DMS53 treated with DMSO at 0.1 percent for 48 hours (cell line): ENCODE results near the gene C17orf107.

Experiments used
- DNase-seq: peaks from one replicate; lab custom pipeline; 2025; ENCODE audit not compliant: unreplicated experiment; lab: John Stamatoyannopoulos, UW

Gene C17orf107

DNA sequence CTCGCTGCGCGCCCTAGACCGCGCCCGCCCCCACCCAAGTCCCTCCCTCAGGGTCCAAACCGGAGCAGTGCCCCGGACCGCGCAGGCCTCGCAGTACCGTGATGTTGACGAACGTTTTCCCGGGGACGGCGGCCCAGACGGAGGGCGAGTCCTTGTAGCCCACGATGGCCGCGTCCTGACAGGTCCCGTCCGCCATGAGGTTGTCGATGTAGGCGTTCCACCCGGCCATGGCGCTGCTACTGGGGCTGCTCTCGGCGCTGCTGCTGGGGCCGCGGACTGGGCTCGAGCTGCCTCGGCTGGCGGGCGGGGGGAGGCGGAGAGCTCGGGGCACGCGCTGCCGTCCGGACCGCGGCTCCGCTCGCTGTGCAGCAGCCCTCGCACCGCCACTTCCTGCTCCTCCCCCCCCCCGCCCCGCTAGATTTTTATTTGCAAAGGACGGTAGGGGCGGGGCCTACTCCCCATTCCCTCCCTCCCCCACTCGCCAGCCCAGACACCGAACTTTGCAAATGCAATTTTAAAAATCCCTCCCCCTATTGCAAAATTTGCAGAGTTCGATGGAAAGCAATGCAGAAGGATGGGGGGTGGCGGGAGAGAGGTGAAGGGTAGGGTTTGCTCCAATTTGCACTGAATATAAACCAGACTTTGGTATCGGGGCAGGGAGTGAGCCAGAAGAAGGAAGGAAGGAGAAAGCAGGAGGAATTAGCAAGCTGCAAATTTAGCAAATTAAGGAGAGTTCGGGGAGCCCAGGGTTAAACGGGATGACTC is 49.0 kb downstream of the C17orf107 start, which contains the start of gene PFN1:
Gene PFN1, minus strand, starts transcription at position 365 of the 765 bp plus-strand sequence. Its CDS starts 136 bp downstream, at position 229.
- DNase-seq = peak; percentile 70

DNA sequence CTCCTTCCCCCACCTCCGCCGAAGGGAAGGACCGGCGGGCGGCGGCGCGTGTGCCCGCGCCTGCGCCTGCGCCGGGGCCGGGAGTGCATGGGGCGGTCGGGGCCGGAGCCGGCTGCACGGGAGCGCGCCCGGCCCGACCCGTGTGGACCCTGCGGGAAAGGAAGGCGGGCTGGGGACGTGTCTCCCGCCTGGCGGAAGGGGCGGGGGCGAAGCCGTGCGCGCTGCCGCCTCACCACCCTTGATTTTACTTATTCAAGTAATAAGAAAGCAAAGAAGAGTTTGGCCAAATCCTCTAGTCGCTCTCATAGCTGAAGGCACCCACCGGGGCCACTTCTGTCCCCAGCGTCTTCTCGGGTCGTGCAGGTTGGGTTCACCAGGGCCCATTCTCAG is 49.6 kb downstream of the C17orf107 start:
- peak; percentile 79 for DNase-seq

DNA sequence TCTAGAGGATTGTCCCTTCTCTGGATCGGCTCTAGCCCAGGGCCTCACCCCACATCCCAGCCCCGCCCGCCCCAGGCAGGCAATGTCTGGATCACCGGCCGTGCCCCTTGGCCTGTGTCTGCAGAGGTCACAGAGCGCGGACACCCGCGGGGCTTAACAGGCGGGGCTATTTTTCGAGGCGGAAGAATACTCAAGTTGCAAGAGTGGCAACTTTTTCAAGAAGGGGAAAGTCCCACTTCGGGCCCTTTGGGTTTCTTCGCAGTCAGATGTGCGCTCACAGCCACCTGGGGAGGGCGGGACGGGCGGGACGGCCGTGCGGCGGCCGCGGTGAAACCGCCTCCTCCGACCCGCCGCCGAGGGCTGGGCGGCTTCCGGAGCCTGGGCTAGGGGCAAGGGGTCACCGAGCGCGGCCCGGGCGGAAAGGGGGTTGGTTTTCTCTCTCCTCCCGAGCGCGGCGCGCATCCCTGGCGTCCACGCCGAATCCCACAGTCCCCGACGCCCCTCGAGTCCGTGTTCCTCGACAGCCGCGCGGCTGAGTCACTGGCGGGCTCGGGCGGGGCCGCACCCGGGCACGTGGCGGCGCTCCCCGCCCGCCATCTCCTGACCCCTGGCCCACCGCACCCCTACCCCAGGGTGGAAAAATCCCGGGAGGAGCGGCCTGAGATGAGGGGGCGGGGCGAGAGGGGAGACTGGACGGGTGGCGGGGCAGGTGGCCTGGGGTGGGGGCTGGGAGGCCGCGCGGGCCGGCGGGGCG is 50.2 kb downstream of the C17orf107 start:
- peak; percentile 45 for DNase-seq

DNA sequence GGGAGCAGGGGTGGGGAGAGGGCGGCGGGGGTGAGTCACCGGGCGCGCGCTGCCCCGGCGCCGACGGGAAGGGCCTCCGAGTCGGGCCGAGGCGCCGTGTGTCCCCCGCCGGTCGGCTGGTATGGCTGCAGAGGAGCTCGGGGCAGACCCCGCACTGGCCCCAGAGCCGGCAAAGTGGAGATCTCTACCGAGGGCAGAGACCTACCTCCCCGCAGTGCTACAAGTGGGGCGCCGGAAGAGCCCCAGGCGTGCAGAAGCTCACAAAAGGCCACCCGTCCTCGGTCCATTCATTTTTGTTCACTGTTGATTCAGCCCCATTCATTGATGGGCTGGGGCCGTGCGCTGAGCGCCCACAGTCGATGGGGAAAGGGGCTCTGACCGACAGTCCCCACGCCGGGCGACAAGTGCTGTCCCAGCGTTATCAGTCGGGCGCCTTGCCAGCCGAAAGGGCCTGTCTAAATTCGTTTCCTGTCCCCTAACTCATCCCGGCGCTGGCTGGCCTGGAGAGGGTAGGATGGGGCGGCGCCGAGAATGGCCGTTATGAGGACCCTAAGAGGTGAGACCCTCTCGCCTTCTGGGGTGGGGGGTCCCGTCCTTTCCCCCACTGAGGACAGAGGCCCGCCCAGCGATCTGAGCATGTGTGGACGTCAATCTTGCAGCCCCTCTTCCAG is 50.9 kb downstream of the C17orf107 start:
- DNase-seq = peak; percentile 45

DNA sequence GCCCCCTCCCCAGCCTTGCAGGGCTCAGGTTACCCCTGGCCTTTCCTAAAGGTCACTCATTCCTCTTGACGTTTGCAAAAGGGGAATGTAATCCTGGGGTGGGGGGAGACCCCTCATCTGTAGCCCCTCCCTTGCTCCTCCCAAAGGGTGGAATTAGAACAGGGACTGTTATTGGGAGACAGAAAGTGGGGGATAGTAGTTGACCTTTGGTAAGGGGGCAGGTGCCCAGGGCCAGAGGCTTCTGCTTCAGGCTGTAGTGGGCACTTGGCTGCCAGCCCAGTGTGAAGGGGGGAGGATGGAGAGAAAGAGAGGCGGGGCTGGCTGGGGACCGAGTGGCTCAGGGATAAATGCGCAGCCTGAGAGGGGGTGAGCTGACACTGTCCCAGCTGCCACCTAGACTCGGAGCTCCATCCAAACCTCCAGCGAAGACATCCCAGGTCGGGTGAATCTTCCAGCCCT is 51.4 kb downstream of the C17orf107 start, which contains the start of gene ENO3:
Gene ENO3, plus strand, starts transcription at position 374 of the 459 bp plus-strand sequence. CDS start 711 bp downstream, outside the sequence.
- no peak for DNase-seq

DNA sequence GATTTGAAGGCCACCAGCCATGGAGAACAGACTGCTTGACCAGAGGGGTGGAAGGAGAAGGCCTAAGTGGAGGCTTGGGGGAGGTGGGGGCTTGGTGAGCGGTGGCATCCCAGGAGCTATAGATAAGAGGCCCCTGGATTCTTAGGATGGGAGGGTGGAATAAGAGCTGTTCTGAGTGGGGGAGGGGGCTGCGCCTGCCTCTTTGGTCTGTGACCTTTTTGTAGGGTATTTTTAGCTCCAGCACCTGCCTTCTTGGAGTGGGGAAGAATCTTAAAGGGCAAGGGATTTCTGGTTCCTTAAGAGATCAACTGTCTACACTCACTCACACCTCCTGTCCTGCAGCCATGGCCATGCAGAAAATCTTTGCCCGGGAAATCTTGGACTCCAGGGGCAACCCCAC is 52.1 kb downstream of the C17orf107 start:
- DNase-seq = no peak
